GM21737 (cell line): ENCODE measurements around the gene GUCA2B.

Source experiments
- ATAC-seq: cut with Tn5 transposase; IDR thresholded peaks from one replicate; pipeline ENCODE4 v1.9.1; 2021; ENCODE audit warnings: mild to moderate bottlenecking, moderate library complexity; ENCODE audit not compliant: unreplicated experiment

GUCA2B gene

DNA sequence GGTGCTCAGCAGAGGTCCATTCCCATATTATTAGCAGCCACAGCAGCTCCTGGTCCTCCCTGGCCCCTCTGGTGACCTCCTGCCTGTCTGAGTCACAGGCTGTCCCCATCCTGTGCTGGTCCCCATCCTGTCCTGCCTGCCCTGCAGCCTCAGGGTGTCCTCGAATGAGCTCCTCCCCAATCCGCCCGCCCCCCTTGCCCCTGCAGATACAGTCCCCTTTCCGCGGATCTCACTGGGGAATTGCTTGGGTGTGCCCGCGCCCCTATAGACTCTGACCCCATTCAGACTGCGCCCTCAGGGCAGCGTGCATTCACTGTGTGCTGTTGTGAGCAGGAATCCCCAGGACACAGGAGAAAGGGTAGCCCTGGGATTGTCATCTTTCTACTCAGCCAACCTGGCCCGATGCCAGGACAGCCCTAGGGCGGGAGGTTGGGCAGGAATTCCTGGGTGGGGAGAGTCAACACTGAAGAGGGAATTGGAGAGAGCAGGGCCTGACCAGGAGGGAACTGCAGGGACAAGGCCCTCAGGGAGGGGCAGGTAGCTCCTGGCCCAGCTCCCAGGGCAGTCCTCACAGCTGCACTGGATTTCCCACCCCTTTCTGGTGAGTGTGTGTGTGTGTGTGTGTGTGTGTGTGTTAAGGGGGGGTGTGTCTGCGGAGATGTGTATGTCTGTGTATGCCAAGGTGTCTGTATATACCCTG lies 12.5 kb downstream of the GUCA2B start:
- ATAC-seq: no peak

DNA sequence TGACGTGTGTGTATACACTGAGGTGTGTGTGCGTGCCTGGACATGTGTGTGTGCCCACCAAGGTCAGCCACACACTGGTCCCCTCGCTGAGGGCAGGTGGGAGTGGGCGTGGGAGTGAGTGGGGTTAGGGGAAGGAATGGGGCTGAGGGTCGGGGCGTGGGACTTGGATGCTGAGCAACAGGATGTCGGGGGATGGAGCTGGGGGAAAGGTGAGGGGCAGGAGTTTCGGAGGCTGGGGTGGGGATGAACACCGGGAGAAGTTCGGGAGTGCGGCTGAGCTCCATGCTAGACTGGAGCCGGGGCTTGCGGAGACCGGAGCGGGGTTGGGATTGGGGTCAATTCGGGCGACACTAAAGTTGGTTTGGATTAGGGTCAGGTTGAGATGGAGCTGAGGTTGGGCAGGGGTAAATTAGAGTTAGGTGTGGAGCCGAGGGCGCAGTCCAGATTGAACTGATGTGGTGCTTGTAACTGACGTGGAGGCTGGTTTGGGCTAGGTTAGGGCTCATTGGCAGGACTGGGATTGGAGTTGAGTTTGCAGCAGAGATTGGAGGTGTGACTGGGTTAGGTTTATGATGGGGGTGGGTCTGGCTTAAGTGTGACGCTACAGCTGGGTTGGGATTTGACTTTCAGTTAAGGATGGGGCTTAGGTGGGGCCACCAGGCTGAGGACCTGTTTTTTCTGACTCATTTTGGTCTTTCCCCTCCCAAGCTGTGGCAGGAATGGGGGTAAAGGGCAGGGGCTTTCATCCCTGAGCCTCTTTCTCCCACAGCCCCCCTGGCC lies 14.6 kb downstream of the GUCA2B start:
- ATAC-seq: no peak

DNA sequence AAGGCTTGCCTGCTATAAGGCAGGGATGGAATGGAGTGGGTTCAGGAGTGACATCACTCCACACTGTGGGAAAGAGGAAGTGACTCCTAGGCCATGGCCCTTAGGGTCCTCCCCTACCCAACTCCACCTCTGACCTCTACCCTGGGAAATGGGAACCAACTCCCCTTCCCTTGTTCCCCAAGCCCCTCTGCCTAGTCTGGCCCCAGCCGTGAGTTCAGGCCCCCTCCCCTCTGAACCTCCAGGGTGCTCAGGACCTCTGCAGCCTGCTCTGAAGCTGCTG lies 15.1 kb downstream of the GUCA2B start:
- no peak for ATAC-seq

DNA sequence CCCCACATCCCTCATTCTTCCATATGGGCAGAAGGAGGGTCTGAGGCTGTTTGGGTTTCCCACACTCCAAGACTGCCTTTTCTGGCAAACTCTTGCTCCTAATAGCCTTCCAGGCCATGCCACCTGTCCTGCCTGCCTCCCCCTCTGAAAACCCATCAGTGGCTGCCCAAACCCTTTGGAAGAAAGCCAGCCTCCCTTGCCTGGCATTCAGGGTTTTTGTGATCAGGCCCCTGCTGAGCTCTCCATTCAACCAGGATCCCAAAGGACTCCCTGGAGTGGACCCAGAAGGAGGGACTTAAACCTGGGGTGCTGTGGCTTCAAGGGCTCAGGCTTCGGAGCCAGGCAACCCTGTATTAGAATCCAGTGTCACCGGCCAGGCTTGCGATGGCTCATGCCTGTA lies 15.6 kb downstream of the GUCA2B start:
- ATAC-seq: no peak

DNA sequence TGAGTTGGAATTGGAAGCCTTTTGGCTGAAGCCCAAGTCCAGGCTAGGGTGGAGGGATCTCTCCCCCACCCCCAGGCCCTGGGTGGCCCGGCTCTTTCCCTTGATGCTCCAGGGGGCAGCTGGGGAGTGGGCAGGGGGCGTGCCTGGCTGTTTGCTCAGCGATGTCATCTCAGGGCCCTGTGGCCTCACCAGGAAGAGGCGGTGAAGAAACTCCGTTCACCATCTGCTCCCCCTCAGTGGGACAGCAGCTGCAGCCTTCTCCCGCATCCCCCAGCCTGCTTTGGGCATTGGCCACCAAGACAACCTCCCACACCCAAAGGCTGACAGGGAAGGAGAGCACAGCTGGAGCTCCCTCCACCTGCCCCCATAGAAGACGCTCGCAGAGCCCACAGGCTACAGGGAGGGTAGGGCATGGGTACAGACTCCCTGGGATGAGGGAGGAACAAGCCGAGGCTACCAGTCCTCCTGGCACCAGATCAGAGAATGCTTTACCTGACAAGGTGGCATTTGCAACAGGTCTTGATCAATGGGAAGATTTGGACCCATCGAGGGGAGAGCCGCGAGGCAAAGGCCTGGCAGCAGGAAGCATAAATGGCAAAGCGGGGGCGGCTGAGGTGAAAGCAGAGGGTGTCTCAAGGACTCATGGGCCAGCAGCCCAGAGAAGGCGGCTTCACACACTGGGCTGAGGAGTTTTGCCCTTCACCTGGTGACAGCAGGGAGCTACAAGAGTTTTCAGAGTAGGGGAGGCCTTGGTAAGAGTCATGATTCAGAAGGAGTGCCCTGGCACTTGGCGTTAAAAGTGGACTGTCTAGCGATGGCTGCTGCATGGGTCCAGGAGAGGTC lies 17.8 kb downstream of the GUCA2B start:
- no peak for ATAC-seq

DNA sequence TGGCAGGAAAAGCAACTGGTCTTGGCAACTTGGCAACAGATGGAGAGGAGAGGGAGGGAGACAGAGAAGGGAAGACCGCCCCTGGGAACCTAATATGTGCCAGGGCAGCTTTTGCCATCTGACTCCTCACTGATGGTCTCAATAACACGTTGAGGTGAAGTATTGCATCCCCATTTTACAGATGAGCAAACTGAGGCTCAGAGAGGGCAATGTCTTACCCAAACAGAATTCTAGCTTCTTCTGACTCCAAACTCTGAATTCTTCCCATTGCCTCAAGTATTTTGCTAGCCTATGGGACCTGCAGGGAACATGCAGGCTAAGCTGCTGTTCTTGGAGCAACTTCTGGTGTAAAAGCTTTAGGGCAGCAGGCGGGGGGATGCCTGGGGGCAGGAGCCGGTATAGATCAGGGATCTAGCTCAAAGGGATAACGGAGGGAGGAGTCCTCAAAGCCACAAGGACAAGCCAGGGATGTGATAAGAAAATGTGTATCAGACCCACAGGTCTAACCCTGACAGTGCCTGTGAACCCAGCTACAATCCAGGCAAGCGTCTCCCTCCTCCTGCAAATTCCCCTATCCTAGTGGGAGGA lies 18.6 kb downstream of the GUCA2B start:
- ATAC-seq: no peak

DNA sequence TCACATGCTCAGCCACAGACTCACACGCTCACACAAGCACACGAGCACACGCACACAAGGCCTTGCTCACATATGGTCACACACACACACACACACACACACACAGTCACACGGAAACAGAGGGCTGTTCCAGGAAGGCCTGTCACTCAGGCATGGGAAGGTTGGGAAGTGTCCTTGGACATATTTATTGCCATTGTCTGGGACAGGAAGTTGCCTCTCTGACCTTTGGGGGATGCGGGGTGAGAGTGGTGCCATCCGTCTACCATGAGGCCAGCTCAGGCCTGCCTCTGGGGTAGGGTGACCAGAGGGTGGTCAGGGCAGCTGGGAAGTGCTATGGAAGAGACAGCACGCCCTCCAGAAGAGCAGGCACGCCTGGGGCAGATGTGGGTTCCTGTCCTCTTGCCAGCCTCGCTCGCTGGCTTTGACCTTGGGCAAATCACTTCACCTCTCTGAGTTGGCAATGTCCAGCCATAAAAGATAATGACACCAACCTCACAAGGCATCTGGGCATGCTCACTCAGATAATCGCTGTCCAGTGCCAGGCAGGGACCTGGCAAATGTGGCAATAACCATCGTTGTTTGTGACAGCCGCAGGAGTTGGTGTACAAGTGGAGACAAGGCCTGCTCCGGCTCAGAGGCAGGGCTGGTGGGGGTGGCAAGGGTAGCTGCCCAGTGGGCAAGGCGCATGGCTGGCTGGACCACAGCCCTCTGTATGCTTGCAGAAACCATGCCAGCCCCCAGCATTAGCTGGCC lies 19.3 kb downstream of the GUCA2B start:
- no peak for ATAC-seq

DNA sequence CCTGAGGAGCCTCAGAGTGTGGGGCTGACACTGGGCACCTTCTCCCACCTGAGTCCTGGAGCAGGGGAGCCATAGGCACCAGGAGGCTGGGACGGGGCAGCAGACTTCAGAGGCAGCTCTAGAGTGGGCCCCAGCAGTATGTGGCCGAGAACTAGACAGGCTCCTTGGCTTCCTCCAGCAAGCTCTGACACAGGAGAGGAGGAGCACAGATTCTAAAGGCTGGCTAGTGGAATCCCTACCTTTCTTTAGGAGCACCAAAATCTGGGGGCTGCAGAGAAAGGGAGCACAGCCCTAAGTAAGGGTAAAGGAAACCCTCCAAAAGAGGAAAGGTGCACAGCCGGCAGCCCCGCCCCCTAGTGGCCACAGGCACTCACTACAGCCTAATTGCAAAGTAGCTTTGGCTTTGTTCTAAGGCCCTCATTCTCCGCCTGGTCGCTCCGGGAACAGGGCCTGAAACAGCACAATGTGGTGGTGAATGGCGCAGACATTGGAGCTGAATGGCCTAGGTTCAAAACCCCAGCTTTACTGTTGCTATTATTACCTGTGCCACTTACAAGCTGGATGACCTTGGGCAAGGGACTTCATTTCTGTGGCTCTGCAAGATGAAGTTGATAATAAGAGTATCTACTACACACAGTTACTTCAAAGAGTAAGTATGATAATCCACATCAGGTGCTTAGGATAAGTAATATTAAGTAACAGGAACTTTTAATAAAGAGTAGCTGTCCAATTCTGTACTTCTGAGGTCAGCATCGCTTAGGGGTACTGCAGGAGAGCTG lies 20.1 kb downstream of the GUCA2B start:
- ATAC-seq: no peak

DNA sequence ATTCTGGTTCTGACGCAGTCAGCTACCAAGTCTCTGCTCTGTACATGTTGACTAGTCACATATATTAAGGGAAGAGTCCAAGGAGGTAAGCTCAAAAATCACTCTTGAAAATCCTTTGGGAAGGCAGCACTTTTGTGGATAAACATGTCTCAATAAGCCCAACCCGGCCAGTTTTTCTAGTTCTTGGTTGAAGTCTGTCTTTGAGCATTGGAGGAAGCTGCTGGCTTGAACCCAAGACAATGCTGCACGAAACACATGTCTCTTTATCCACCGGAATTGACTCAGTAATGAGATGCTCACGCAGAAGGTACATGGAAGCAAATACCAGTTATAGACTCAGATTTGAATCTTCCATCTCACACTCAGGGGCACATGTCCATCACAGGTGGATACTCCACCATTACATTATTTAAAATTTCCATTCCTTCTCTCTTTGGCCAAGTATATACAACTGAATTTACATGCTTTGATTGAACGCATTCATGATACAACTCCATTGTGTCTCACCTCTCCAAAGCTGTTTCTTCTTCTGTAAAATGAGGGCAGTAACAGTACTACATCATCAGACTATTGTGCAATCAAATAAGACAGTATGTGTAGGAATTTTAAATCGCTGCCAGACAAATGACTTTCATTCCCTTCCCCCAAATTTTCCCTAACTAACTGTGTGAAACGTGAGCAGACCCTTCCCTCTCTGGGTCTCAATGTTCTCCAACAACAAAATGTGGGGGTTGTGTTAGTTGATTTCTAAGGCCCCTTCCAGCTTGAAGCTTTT lies 20.9 kb downstream of the GUCA2B start:
- no peak for ATAC-seq

DNA sequence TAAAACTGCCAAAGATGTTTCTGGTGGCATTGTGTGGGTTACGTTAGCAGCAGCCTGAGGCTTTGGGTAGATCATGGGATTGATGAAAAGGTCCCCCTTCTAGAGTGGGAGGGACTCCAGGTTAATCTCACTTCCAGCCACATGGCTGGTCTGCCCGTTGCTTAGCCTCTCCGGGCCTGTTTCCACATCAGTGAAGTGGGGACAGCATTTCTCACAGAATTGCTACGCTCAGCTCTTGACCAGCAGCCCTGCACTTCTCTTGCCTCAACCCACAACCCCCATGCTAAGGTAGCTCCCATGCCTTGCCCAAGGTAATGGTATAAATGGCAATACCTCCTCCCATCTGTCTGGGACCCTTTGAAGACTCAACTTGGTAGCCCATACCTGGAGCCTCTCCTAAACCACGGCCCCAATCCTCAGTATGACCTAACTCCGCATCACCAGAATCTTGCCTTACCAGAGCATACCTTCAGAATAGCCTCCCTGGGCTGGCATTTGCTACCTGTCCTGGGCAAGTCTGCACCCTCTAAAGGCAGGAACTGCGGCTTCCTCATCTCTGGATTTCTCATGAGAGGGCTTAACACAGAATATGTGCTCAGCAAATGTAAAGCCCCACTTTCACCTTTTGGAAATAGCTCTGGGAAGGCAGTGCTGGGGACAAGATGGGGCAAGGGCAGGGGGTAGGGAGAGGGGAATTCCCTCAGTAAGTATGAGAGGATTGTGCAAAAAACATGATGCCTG lies 22.3 kb downstream of the GUCA2B start:
- ATAC-seq: no peak

DNA sequence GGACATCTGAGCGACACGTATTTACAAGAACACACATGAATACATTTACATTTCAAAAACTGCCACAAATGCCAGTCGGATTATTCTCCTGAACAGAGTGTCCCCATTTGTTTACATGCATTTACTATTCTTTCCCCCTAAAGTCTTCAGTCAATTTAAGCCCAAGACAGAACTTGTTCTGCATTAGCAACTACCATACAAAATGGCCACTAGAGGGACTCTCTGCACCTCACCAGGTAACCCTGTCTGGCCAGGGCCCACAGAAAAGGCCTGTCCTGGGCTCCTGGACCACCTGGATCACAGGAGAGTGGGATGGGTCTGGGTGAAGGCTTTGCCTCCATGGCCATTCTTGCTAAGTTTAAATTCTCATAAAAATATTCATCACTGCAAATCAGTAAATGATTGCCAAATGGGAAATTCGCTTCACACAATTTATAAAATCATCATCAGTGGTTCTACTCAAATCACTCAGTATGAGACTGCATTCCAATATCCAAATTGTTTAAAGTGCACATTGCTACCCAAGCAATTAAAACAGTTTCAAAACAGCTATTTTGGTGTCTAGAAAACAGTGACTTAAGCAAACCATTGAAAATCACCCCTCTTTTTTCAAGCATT lies 23.8 kb downstream of the GUCA2B start:
- no peak for ATAC-seq

DNA sequence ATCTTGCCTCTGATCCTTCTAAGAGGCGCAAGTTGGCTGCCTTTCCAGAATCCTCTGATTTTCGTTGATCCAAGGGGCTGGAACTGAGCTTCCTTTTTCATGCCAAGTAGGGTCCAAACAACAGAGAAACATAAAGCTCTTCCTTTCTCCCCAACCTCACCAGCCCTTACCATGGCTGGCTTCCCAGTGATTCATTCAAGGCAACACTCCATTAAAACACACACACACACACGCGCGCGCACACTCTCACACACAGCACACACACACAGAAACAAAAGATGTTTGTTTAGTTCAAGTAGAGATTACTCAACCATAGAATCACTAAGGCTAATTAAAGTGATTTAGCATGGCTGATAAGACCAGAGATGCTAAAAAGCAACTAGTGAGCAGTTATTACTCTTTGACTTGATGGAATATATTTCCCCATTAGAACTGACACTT lies 24.4 kb downstream of the GUCA2B start:
- no peak for ATAC-seq

DNA sequence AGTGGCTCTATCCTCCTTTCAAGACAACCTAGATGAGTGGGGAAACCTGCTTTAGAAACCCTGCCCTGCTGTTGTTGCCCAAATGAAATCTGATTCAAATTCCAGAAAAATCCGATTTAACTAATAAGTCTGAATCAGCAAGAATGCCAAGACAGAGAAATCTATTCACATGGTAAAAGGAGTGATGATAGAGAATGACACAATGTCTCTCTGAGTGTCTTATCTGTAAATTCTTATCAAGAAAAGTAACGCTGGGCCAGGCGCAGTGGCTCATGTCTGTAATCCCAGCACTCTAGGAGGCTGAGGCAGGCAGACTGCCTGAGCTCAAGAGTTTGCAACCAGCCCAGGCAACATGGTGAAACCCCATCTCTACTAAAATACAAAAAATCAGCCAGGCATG lies 25.0 kb downstream of the GUCA2B start:
- ATAC-seq: no peak

DNA sequence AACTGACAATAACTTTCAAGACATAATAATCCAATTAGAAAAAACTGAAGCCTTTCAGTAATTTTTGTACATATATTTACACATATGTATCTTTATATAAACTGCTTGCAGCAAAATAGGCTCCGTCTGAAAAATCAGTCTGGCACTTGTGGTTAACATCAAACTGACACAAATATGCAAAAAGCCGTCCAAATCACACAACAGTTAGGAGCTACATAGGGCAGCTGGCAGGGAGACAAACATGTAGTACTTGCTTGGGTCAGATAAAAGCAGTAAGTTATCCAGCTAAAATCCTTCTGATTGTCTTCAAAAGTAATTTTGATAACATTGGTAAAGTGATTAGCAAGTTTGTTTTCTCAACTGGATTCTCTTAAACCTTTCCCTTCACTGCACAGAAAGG lies 26.1 kb downstream of the GUCA2B start:
- no peak for ATAC-seq

DNA sequence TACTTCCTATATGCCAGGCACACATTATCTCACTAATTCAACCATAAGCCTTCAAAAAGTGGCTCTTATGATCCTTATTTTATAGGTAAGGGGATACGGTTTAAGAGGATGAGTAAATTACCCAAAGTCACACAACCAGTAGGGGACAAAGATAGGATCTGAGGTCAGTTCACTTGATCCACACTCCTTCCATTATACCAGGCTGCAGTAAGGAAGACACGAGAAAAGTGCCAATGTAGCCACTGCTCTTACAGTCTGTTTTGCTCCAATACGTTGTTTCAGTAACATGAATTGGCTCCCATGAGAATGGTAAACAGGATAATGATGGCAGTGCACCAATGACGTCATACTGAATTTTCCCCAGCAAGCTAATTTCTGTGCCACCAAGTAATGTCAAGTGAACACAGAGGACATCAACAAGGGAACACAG lies 26.7 kb downstream of the GUCA2B start:
- ATAC-seq: no peak

DNA sequence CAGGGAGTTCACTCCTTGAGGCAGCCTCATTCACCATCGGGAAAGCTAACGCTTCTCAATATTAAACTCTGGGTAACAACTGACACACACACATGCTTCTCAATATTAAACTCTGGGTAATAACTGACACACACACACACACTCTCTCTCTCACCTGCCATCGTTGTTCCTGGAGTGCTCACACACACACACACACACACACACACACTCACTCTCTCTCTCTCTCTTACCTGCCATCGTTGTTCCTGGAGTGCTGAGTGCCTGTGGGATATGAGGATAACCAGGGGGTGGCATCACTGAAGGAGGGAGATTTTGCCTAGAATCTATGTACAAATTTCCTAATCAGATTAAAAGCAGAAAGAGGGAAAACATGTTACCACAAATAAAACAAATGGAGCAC lies 28.5 kb downstream of the GUCA2B start:
- ATAC-seq: no peak

DNA sequence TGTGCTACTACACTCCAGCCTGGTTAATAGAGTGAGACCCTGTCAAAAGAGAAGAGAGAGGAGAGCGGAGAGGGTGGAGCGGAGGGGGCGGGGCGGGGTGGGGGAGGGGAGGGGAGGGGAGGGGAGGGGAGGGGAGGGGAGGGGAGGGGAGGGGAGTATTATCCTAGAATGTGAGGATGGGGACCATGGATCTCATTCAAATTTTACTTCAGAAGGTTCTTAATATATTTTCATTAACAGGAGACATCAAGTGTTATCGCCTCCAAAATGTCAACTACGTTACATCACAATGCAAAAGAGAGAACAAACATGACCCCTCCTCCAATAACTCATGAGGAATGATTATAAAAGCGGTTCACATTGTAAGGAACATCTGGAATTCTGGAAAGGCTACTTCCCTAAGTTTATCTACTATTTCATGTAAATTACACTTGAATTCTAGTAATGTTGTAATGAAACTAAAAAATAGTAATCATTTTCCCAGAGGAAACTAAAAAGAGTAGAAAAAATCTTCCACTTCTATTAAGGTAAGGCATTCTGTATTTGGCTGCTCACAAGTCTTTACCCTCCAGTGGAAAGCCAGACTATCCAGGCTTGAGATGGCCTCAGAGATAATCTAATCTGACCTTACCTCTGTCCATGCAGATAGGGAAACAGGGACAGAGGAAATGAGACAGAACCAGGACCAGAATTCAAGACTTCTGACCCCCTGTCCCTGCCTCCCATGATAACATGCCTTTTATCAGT lies 30.2 kb downstream of the GUCA2B start:
- ATAC-seq: no peak

DNA sequence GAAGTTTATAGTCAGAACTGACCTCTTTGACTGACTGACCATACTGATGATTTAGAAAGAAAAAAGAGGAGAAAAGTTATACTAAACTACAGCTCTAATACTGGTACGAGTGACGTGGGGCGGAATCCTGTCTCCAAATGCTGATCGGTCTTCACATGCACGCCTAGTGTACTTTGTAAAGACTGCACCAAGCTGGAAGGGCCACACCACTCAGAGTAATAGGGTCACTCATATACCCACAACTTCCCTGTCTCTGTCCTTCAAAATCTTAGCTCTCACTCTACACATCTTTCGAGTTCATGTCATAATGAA lies 30.7 kb downstream of the GUCA2B start:
- ATAC-seq: no peak
